ENCODE data around the gene CFAP46. TPM values are rescaled to one million over a fixed set of nuclear protein-coding genes. Genes with fewer than 3 reads are reported as not detected.

CFAP46 gene
- total and polyA plus RNA-seq, 12 donors, result 0.15 to 5.5 (median 1.1) TPM; not detected in 3

DNA sequence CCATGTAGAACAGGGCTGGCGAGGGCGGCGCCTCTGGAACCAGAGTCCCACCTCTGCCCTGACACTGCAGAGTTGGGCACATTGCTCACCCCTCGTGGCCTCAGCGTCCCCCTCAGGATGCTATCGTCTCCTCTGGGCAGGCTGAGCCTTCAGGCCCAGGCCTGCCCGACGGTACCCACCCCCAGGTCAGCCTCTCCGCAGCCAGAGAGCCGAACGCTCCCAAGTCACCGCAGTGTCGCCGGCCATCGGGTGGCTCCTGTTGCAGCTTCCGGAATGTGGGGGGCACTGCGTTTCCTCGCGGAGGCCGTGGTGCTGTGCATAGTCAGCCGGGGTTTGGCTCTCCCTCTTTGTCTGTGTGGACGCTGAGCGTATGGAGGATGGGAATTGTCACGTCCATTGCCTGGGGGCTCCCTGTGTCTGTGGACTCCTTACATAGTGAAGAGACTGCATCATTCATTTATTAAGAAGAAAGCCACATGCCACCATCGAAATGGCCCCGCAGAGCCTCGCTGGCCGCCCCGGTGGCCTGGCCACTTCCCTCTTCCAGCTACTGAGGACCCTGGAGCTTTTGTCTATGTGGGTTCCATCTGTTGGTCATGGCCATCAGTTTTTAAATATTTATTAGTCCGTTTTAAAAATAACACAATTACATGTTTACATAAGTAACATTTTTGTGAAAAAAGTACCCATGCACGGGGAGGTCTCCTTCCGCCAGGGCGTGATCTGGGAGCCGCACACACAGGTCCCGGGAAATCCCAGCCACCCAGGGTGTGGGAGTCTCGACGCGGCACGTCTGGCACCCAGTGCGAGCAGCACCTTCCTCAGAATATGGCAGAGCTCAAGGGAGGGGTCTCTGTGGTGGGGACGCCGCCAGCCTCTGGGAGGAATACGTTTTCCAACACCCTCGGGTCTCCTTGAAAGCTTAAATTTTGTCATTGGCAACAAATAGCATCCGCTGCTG is 172.0 kb downstream of the CFAP46 start:
- WGBS, 4 donors, result 94 to 98% (median 98%) methylated on average over 31 to 45 of the region's 45 CpGs
- DNase-seq, result no peak
- TF ChIP-seq, protein P1, sequence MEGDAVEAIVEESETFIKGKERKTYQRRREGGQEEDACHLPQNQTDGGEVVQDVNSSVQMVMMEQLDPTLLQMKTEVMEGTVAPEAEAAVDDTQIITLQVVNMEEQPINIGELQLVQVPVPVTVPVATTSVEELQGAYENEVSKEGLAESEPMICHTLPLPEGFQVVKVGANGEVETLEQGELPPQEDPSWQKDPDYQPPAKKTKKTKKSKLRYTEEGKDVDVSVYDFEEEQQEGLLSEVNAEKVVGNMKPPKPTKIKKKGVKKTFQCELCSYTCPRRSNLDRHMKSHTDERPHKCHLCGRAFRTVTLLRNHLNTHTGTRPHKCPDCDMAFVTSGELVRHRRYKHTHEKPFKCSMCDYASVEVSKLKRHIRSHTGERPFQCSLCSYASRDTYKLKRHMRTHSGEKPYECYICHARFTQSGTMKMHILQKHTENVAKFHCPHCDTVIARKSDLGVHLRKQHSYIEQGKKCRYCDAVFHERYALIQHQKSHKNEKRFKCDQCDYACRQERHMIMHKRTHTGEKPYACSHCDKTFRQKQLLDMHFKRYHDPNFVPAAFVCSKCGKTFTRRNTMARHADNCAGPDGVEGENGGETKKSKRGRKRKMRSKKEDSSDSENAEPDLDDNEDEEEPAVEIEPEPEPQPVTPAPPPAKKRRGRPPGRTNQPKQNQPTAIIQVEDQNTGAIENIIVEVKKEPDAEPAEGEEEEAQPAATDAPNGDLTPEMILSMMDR (IDR thresholded peaks at IDR 0.05), result no peak
- no peak for TF ChIP-seq POLR2A (IDR thresholded peaks at IDR 0.05)
- no peak overlapping the region for H3K4me3 ChIP-seq
- H3K27ac ChIP-seq, result no peak overlapping the region
- no peaks in the 10 kb centered on the region for H3K4me1 ChIP-seq (replicated peaks in 1 of 2)
- no peaks in the 10 kb centered on the region for H3K9me3 ChIP-seq (replicated peaks in 1 of 3)
- H3K36me3 ChIP-seq (replicated peaks in 1 of 2), result no peaks in the 10 kb centered on the region
- H3K27me3 ChIP-seq, result no peaks in the 10 kb centered on the region
- intact Hi-C loops (cut with DNase I), result no loop called here

DNA sequence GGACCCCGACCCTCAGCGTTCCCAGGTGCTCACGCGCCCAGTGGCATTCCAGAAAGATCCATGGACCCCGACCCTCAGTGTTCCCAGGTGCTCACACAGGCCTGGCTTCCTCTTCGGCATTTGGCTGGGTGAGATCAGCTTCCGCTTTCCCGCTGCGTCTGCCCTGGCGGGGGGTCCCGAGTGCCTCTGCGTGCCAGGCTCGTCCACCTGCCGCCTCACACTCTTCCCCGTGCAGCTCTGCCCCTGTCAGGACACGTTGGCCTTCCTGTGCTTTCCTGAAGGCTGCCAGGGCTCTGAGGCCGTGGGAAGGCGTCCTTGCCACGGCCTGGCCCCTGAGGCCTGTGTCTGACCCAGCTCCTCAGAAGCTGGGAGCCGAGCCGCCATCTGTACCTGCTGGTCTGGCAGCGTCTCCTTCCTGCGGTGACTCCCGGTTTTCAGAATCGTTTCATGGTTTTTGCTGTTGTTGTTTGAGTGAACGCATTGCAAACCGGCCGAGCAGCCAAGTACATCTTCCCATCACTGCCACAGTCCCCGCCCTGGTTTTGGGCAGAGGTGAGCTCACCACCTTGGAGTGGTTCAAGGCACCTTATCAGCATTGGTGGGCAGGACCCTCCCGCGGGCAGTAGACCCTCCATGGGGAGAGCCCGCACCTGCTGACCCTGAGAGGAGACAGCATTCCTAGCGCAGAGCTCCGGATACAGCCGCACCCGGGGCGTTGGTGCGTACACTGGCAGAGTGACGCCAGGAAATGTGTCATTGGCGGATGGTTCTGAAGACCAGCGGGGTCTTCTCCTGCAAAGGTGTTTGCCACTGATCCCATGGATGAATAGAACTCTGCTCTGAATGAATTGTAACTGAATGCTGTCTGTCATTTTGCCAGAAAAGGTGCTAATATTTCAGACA is 173.8 kb downstream of the CFAP46 start:
- intact Hi-C loops (cut with DNase I), result no loop called here
- H3K36me3 ChIP-seq (replicated peaks in 1 of 2), result no peaks in the 10 kb centered on the region
- H3K27me3 ChIP-seq, result no peaks in the 10 kb centered on the region
- WGBS, 4 donors, result 97 to 98% (median 97%) methylated on average over 37 to 41 of the region's 41 CpGs
- TF ChIP-seq, protein P1 (IDR thresholded peaks at IDR 0.05), result no peak
- TF ChIP-seq POLR2A (IDR thresholded peaks at IDR 0.05), result no peak
- DNase-seq, result no peak
- no peak overlapping the region for H3K27ac ChIP-seq
- H3K4me1 ChIP-seq (replicated peaks in 1 of 2), result no peaks in the 10 kb centered on the region
- no peaks in the 10 kb centered on the region for H3K9me3 ChIP-seq (replicated peaks in 1 of 3)
- H3K4me3 ChIP-seq, result no peak overlapping the region

DNA sequence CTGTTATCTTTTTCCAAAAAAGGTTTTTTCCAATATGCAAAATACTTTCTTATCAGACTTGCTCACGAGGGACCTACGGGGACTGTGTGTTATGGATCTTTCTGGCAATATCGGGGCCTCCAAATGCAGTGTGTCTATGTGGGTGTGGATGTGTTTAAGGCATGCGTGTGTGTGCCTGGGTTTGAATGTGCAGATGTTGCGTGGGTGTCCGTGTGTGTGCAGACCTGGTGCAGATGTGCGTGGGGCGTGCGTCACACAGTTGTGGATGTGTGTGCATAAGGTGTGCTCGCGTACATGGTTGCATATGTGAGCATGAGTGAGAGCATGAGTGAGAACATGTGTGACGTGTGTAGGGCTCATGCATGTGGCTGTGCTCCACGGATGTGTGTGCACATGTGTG is 176.1 kb downstream of the CFAP46 start:
- H3K4me3 ChIP-seq, result no peak overlapping the region
- no peaks in the 10 kb centered on the region for H3K27me3 ChIP-seq
- no peaks in the 10 kb centered on the region for H3K36me3 ChIP-seq (replicated peaks in 1 of 2)
- intact Hi-C loops (cut with DNase I), result no loop called here
- no peaks in the 10 kb centered on the region for H3K9me3 ChIP-seq (replicated peaks in 1 of 3)
- 92 to 95% (median 94%) methylated on average over 13 of the region's 13 CpGs for WGBS, 4 donors
- no peak for DNase-seq
- no peak overlapping the region for H3K27ac ChIP-seq
- H3K4me1 ChIP-seq (replicated peaks in 1 of 2), result no peaks in the 10 kb centered on the region
- TF ChIP-seq POLR2A (IDR thresholded peaks at IDR 0.05), result no peak
- TF ChIP-seq, protein P1 (IDR thresholded peaks at IDR 0.05), result no peak

DNA sequence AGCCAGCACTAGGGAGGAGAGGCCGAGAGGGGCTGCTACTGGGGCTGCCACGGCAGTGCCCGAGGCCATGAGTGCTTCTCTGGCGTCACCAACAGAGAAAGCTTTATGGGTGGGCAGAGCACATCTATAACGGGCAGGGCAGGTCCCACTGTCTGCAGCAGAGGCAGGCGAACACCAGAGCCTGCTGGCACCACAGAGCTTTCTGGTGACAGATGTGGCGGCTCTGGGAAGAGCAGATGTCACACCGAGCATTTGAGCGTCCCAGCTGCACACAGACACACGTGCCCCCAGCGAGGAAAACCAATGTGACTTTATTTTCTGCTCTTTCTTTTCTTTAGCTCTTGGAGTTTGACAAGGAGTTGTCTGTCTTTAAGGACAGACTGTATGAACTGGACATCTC is 176.9 kb downstream of the CFAP46 start:
- Histone ChIP-seq H3K27me3 (no peaks in the 10 kb centered on the region), H3K4me1 (replicated peaks in 1 of 2) (no peaks in the 10 kb centered on the region), H3K36me3 (replicated peaks in 1 of 2) (no peaks in the 10 kb centered on the region), H3K9me3 (replicated peaks in 1 of 3) (no peaks in the 10 kb centered on the region), H3K27ac (no peak overlapping the region), H3K4me3 (no peak overlapping the region)
- TF ChIP-seq, protein P1 (IDR thresholded peaks at IDR 0.05), result no peak
- no peak for TF ChIP-seq POLR2A (IDR thresholded peaks at IDR 0.05)
- DNase-seq, result no peak
- 82 to 92% (median 88%) methylated on average over 5 to 11 of the region's 11 CpGs for WGBS, 4 donors
- intact Hi-C loops (cut with DNase I), result no loop called here

All from adrenal gland (tissue), 12 donors.